Activated effector memory CD4-positive, alpha-beta T cell treated with anti-CD3 and anti-CD28 coated beads, Interleukin-2, amount 50 U/mL, for 16 hours (primary cell): Measurements from ENCODE around the gene NEDD8.
"Not testable (repeated sequence)": the region's sequence is repeated elsewhere in the genome, so short reads cannot be mapped to it uniquely, and the experiment has no call there.

Experiments used
- DNase-seq: peaks from one replicate; pipeline ENCODE4 v3.0.0-alpha.2; 2020

Gene NEDD8

GRCh38 chr14:24216876-24217275 lies 15.3 kb downstream of the NEDD8 start:
- DNase-seq = not testable (repeated sequence)

- no peak for DNase-seq
Measured at GRCh38 chr14:24216345-24216699, 15.8 kb downstream of the NEDD8 start.

GRCh38 chr14:24215495-24216344 lies 16.4 kb downstream of the NEDD8 start, which contains the start of gene MDP1:
TSS of gene MDP1 (minus strand) at chr14:24216066. CDS start at chr14:24215955, 111 bp downstream.
- DNase-seq = peak; percentile 94

GRCh38 chr14:24213866-24214662 lies 18.1 kb downstream of the NEDD8 start:
- no peak for DNase-seq

GRCh38 chr14:24212924-24213865 lies 19.0 kb downstream of the NEDD8 start, which contains the start of gene CHMP4A:
TSS of gene CHMP4A (minus strand) at chr14:24213488. CDS start at chr14:24213439, 49 bp downstream.
- DNase-seq = peak; percentile 98

- DNase-seq = no peak
Measured at GRCh38 chr14:24211311-24211710, 20.9 kb downstream of the NEDD8 start.

- no peak for DNase-seq
Measured at GRCh38 chr14:24207625-24208024, 24.5 kb downstream of the NEDD8 start.

GRCh38 chr14:24207104-24207551 lies 25.0 kb downstream of the NEDD8 start:
- DNase-seq = no peak

- DNase-seq = no peak
Measured at GRCh38 chr14:24206260-24207103, 25.7 kb downstream of the NEDD8 start.

- DNase-seq = no peak
Measured at GRCh38 chr14:24204163-24205146, 27.7 kb downstream of the NEDD8 start.

GRCh38 chr14:24203249-24203886 lies 28.8 kb downstream of the NEDD8 start:
- peak; percentile 42 for DNase-seq

- DNase-seq = not testable (repeated sequence)
Measured at GRCh38 chr14:24202538-24202937, 29.6 kb downstream of the NEDD8 start.

- peak; percentile 48 for DNase-seq
Measured at GRCh38 chr14:24198814-24199524, 33.2 kb downstream of the NEDD8 start.

GRCh38 chr14:24197056-24197450 lies 35.1 kb downstream of the NEDD8 start:
- no peak for DNase-seq

- DNase-seq = no peak
Measured at GRCh38 chr14:24196071-24197055, 35.8 kb downstream of the NEDD8 start.

- DNase-seq = peak; percentile 95
Measured at GRCh38 chr14:24195186-24196070, 36.7 kb downstream of the NEDD8 start, which contains the start of gene TM9SF1. TSS of gene TM9SF1 (minus strand) at chr14:24195441. CDS start at chr14:24195019, 422 bp downstream.

GRCh38 chr14:24194873-24195185 lies 37.3 kb downstream of the NEDD8 start:
- no peak for DNase-seq
